ENCODE results near the gene ARL6IP4.

ARL6IP4 gene

GRCh38 chr12:122995503-122996187 lies 15.2 kb downstream of the ARL6IP4 start:
- Histone ChIP-seq H3K36me3 (ENCODE audit: low read length) (no peaks in the 10 kb centered on the region), H3K4me2 (ENCODE audit: low read depth, low read length, poor library complexity, severe bottlenecking) (no peak overlapping the region), H3K27ac (ENCODE audit: low read depth, low read length) (no peak overlapping the region), H3K27me3 (ENCODE audit: low read length) (no peaks in the 10 kb centered on the region), H3K9me2 (replicated peaks; ENCODE audit: insufficient read depth, low read length) (no peaks in the 10 kb centered on the region), H3K9me3 (ENCODE audit: insufficient read depth, low read length) (no peaks in the 10 kb centered on the region), H2AFZ (ENCODE audit: low read depth, low read length, severe bottlenecking) (no peak overlapping the region), H3K79me2 (ENCODE audit: insufficient read depth, low read length) (no peaks in the 10 kb centered on the region), H3K4me3 (ENCODE audit: insufficient read depth, low read length, poor library complexity, severe bottlenecking) (no peak overlapping the region), H4K20me1 (ENCODE audit: low read depth, low read length) (no peaks in the 10 kb centered on the region), H3F3A (ENCODE audit: insufficient read depth) (no peaks in the 10 kb centered on the region), H3K9ac (ENCODE audit: low read length) (no peak overlapping the region)
- TF ChIP-seq EZH2phosphoT487 (conservative IDR thresholded peaks at IDR 0.05; ENCODE audit: low read length) (no peak), CTCF (IDR thresholded peaks at IDR 0.05; ENCODE audit: insufficient read depth, low read length, poor library complexity, severe bottlenecking) (no peak)

GRCh38 chr12:122996188-122996601 lies 15.7 kb downstream of the ARL6IP4 start:
- Histone ChIP-seq H2AFZ (ENCODE audit: low read depth, low read length, severe bottlenecking) (no peak overlapping the region), H3K27ac (ENCODE audit: low read depth, low read length) (no peak overlapping the region), H3K9me3 (ENCODE audit: insufficient read depth, low read length) (no peaks in the 10 kb centered on the region), H3K9me2 (replicated peaks; ENCODE audit: insufficient read depth, low read length) (no peaks in the 10 kb centered on the region), H3K27me3 (ENCODE audit: low read length) (no peaks in the 10 kb centered on the region), H3K36me3 (ENCODE audit: low read length) (no peaks in the 10 kb centered on the region), H3F3A (ENCODE audit: insufficient read depth) (no peaks in the 10 kb centered on the region), H3K4me3 (ENCODE audit: insufficient read depth, low read length, poor library complexity, severe bottlenecking) (no peak overlapping the region), H3K9ac (ENCODE audit: low read length) (no peak overlapping the region), H3K4me2 (ENCODE audit: low read depth, low read length, poor library complexity, severe bottlenecking) (no peak overlapping the region), H4K20me1 (ENCODE audit: low read depth, low read length) (no peaks in the 10 kb centered on the region), H3K79me2 (ENCODE audit: insufficient read depth, low read length) (no peaks in the 10 kb centered on the region)
- TF ChIP-seq EZH2phosphoT487 (conservative IDR thresholded peaks at IDR 0.05; ENCODE audit: low read length): no peak

- Histone ChIP-seq H3K27ac (ENCODE audit: low read depth, low read length) (no peak overlapping the region), H3F3A (ENCODE audit: insufficient read depth) (no peaks in the 10 kb centered on the region), H3K9ac (ENCODE audit: low read length) (no peak overlapping the region), H3K4me2 (ENCODE audit: low read depth, low read length, poor library complexity, severe bottlenecking) (no peak overlapping the region), H3K9me3 (ENCODE audit: insufficient read depth, low read length) (no peaks in the 10 kb centered on the region), H3K4me3 (ENCODE audit: insufficient read depth, low read length, poor library complexity, severe bottlenecking) (no peak overlapping the region), H4K20me1 (ENCODE audit: low read depth, low read length) (no peaks in the 10 kb centered on the region), H3K9me2 (replicated peaks; ENCODE audit: insufficient read depth, low read length) (no peaks in the 10 kb centered on the region), H2AFZ (ENCODE audit: low read depth, low read length, severe bottlenecking) (no peak overlapping the region), H3K36me3 (ENCODE audit: low read length) (no peaks in the 10 kb centered on the region), H3K27me3 (ENCODE audit: low read length) (no peaks in the 10 kb centered on the region), H3K79me2 (ENCODE audit: insufficient read depth, low read length) (no peaks in the 10 kb centered on the region)
- TF ChIP-seq EZH2phosphoT487 (conservative IDR thresholded peaks at IDR 0.05; ENCODE audit: low read length) (no peak), CTCF (IDR thresholded peaks at IDR 0.05; ENCODE audit: insufficient read depth, low read length, poor library complexity, severe bottlenecking) (no peak)
These were observed 16.3 kb downstream of the ARL6IP4 start for GRCh38 chr12:122996621-122997342.
